Erythroblast (primary cell): ENCODE data around the gene OVOL1.

Experiments
- DNase-seq, 2 experiments: peaks; one replicate each; lab custom pipeline; 2025; lab: John Stamatoyannopoulos, UW
- GATA1 ChIP-seq: IDR thresholded peaks from 2 replicates; pipeline ENCODE4 v1.6.1; 2011; ENCODE audit warnings: low read depth, mild to moderate bottlenecking, control low read depth, low read length, moderate library complexity
- POLR2A ChIP-seq: IDR thresholded peaks from 2 replicates; pipeline ENCODE4 v1.6.1; 2011; ENCODE audit warnings: mild to moderate bottlenecking, low read length

OVOL1 gene

GRCh38 chr11:65771589-65772112, 15.2 kb upstream of the OVOL1 start:
- DNase-seq, result no peak

GRCh38 chr11:65773784-65774411, 13.0 kb upstream of the OVOL1 start:
- TF ChIP-seq GATA1, result no peak
- TF ChIP-seq POLR2A, result peak; percentile 6
- no peak for DNase-seq

More at GRCh38 chr11:65771589-65772112, 15.2 kb upstream of the OVOL1 start:
- TF ChIP-seq GATA1 (no peak), POLR2A (no peak)

DNA sequence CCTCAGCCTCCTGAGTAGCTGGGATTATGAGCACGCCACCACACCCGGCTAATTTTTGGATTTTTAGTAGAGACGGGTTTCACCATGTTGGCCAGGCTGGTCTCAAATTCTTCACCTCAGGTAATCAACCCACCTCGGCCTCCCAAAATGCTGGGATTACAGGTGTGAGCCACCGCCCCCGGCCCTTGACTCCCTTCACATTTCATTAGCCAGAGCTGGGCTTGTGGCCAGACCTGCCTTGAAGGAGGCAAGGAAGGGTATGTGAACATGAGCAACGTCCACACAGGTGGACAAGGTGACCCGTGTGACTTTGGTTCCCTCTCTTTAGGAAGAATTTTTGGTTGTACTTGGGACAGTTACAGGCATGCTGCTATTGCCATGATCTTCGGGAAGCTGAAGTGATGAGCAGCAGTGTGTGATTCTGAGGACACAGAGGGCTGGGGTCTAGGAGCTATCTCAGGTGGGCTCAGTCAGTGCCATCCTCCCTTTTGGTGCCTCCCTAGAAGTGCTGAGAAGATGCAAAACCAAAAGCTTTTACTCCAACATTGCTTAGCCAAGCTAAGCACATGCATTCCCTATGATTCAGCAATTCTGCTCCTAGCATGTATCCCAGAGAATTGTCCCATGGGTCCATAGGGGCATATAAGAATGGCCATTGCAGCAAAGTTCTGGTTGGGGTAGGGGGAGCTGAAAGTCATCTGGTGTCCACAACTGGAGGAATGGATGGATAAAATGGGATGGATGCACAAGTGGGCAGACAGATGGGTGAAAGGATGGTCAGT, 12.1 kb upstream of the OVOL1 start:
- no peak for DNase-seq
- TF ChIP-seq POLR2A (peak; percentile 12), GATA1 (no peak)

GRCh38 chr11:65776196-65776595, 10.7 kb upstream of the OVOL1 start:
- TF ChIP-seq POLR2A (no peak), GATA1 (no peak)
- no peak for DNase-seq

DNA sequence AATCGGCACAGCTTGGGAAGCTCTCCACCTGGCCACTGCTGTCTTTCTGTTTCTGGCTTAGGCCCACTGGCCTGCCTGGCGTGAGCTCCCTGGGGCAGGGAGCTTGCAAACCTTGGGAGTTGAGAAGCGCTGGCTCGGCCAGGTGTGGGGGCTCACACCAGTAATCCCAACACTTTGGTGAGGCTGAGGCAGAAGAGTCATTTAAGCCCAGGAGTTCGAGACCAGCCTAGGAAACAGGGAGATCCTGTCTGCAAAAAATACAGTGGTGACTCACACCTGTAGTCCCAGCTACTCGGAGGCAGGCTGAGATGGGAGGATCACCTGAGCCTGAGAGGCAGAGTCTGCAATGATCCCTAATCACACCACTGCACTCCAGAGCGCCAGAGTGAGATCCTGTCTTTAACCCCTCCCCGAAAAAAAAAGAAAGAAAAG, 10.1 kb upstream of the OVOL1 start:
- TF ChIP-seq POLR2A (no peak), GATA1 (no peak)
- no peak for DNase-seq

DNA sequence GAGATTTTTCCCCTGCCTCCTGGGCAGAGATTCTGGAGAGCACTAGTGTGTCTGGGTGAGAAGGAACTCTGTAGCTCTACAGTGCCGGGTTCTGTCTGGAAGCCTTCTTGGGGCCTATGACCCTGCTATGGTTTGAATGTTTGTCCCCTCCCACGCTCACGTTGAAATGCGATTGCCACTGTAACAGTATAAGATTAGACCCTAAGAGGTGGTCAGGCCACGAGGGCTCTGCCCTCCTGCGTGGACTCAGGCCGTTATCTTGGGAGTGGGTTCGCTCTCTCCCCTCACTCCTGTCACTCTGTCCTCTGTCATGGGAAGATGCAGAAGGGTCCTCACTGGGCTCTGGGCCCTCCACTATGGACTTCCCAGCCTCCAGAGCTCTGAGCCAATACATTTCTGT, 9.6 kb upstream of the OVOL1 start:
- no peak for TF ChIP-seq POLR2A
- TF ChIP-seq GATA1, result no peak
- no peak for DNase-seq

DNA sequence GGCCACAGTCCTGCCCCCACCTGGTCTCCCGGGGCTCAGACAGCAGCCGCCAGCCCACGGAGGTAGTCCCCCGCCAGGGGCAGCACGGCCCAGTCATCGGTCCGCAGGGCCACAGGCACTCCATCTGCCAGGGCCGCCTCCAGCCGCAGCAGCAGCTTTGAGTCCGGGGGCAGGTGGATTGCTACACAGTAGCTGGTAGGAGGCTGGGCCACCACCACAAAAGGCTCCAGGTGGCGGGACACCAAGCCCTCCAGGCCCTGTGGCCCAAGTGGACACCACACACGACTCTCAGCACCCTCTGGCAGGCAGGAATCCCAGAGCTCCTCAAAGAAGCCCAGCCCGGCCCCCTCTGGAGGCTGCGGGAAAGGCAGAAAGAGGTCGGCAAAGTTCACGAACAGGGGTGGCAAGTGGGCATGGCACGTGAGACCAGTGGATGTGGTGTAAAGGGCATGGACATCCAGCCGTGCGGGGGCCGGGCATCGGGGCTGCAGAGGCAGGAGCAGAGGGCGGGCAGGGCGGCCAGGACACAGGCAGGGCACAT, 9.0 kb upstream of the OVOL1 start:
- TF ChIP-seq GATA1, result no peak
- TF ChIP-seq POLR2A, result no peak
- no peak for DNase-seq

DNA sequence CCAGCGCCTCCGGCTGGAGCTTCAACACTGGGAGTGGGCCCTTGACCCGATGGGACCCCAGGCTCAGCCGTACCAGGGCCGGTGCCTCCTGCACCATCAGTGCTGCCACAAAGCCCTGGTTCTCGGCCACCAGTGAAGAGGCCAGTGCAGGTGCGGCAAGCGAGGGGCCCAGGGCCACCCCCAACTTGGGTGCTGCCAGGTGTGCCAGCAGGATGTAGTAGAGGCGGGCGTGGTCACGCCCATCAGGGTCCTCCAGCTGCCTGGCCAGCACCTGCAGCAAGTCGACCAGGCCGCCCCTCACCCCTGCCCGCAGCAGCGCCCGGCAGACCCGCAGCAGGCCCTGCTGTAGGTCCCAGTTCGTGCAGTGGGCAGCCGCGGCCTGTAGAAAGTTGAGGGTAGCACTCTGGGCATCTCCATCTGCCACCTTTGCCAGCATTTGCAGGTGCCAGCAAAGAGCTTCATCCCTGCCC, 8.4 kb upstream of the OVOL1 start:
- TF ChIP-seq GATA1 (no peak), POLR2A (no peak)
- DNase-seq, result no peak

GRCh38 chr11:65778901-65779668, 7.8 kb upstream of the OVOL1 start:
- TF ChIP-seq GATA1 (no peak), POLR2A (no peak)
- DNase-seq, result no peak

GRCh38 chr11:65779669-65779918, 7.3 kb upstream of the OVOL1 start:
- DNase-seq, result no peak
- TF ChIP-seq POLR2A, result no peak

GRCh38 chr11:65779919-65780769, 6.7 kb upstream of the OVOL1 start:
- peak; percentile 63 for TF ChIP-seq POLR2A
- no peak for TF ChIP-seq GATA1
- DNase-seq, result peak; percentile 92 to 94

GRCh38 chr11:65780770-65781151, 6.1 kb upstream of the OVOL1 start, which contains the start of gene AP5B1:
Gene AP5B1 (minus strand): TSS chr11:65780976. CDS start chr11:65780591, 385 bp downstream.
- TF ChIP-seq POLR2A, result no peak
- DNase-seq, result peak; percentile 73 to 86
